Mesendoderm (in vitro differentiated cells): Measurements from ENCODE around the gene COPA. TPM values are rescaled to one million over a fixed set of nuclear protein-coding genes. Genes with fewer than 3 reads are reported as not detected.

Experiments used
- small RNA-seq: library from polyadenylated mRNA; stranded (forward); fragments of <200 nt; extraction: miRNeasy Mini kit (QIAGEN cat#:217004); gene quantifications from one replicate; pipeline ENCODE3, GENCODE V24; 2013; ENCODE audit not compliant: insufficient read depth

COPA gene

Small RNAs within 50 kb of the gene (small RNA-seq; reads per million reads assigned to genes)
- gene RF00019 (not detected), gene RNU4-42P (not detected)
